Occipital lobe (tissue), 2 donors: Measurements from ENCODE around the gene CELF4. TPM values are rescaled to one million over a fixed set of nuclear protein-coding genes. Genes with fewer than 3 reads are reported as not detected.

Experiments
- DNase-seq: peaks from one replicate; lab custom pipeline; 2025; lab: John Stamatoyannopoulos, UW
- total RNA-seq: library from RNA; depleted of rRNA; stranded (reverse); fragments of >200 nt; gene quantifications from one replicate; pipeline ENCODE4 v1.2.3, GENCODE V29; 2014

The CELF4 gene
- total RNA-seq, 1 donor from 2014 or later = 60.7 TPM

DNA sequence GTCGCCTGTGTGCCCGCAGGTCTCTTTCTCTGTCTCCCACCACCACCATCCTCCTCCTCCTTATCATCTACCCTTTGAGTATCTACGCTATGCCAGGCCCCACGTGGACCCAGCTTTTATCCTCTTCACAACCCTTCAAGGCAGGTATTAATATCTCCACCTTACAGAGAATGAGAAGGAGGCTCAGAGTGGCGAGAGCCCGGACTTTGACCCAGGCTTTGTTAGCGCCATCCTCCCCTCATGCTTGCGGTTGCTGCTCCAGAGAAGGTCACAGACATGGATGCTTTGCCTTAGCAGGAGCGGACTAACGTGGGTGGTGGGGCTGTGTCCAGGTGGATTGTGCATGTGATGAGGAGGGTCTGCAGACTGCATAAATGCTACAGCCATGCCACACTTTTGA lies 119.8 kb downstream of the CELF4 start:
- DNase-seq = no peak

DNA sequence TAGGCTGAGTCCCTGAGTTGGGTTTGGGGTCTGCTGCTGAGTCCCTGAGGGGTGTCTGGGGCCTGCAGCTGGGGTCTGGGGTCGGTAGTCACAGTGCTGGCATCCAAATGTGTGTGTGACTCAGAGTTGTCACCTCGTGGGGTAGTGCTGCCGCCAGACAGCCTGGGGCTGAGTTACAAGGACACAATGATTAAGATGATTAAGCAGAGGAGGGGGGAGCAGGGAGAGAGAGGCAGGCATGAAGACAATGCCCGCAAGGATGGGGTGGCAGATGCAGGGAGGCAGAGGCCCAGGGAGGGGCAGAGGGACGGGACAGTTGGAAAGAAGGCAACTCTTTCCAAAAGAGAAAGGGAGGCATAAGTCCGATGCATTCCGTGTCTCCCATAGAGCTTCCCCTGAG lies 120.2 kb downstream of the CELF4 start:
- no peak for DNase-seq

DNA sequence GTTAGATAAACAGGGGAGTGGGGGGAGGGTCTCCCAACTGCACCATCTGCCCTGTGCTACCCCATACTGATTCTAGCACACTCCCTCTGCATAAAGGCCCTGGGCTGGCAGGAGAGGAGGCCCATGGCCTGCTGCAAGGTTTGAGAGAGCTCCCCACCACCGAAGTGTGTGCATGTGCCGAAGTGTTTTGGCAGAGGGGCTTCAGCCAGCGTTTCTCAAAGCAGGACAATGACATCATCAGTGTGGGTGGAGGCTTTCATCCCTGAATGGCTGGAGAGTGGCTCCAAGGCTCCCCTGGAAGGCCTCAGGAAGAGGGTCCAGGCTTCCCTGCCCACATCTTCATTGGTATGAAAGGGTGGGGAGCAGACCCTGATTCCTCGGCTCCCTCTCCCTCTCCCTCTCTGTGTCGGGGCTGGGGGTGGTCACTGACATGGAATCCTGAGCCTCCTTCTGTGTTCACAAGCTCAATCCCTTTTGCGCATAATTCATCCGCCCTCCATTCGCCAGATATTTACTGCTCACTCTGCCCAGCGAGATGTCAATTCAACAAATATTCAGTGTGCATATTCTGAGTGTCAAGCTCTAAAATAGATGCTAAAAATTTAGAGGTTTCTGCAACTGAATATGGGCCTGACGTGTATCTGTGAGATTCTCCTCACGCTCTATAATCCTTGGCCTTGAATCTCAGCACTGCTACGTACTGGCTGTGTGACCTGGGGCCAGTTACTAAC lies 122.1 kb downstream of the CELF4 start:
- no peak for DNase-seq

DNA sequence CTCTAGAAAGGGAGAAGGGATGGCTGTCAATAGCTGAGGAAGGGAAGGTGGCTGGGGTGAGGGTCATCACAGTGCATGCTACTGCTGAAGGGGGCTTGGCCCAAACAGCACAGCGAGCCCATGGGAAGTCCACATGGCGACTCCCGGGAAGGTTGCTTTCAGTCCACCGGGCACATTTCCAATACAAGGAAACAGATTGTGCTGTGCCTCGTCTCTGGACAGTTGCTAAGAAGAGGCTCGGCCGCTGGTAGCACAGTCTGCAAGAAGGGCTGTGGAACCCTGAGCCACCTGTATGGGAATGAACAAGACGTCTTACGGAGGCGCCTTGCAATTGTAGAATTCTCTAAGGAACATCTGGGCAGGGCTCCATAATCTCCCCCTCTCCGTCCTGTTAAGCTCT lies 123.1 kb downstream of the CELF4 start:
- DNase-seq = no peak

DNA sequence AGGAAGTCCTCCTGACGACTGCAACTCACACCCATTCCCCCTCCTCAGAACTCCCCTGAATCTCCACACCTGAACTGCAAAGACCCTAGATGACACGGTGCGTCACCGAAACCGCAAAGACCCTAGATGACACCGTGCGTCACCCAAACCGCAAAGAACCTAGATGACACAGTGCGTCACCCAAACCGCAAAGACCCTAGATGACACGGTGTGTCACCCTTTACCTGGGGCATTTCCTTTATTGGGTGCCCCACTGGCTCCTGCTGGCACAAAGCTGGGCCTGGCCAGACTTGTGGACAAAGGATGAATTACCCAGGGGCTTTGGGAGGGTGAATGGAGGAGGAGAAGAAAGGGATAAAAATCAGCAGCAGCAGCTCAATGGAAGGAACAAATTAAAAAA lies 123.8 kb downstream of the CELF4 start:
- no peak for DNase-seq

DNA sequence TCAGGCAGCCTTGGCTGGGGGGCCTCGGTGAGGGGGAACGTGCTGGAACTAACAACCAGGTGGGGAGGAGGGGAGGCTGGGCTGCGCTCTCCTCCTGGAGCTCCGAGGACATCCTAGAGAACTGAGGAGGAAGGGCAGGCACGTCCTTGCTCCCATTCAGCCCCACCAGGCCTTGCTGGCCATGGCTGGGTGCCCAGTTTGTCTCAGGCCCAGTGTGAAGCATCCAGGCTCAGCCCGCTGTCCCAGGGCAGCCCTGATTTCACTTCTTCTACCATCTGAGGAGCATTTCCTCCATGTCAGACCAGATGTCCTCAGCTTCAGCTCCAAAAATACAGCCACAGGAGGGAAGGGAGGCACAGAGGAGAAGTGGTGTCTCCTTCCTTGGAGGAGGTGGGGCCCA lies 125.4 kb downstream of the CELF4 start:
- DNase-seq = no peak

DNA sequence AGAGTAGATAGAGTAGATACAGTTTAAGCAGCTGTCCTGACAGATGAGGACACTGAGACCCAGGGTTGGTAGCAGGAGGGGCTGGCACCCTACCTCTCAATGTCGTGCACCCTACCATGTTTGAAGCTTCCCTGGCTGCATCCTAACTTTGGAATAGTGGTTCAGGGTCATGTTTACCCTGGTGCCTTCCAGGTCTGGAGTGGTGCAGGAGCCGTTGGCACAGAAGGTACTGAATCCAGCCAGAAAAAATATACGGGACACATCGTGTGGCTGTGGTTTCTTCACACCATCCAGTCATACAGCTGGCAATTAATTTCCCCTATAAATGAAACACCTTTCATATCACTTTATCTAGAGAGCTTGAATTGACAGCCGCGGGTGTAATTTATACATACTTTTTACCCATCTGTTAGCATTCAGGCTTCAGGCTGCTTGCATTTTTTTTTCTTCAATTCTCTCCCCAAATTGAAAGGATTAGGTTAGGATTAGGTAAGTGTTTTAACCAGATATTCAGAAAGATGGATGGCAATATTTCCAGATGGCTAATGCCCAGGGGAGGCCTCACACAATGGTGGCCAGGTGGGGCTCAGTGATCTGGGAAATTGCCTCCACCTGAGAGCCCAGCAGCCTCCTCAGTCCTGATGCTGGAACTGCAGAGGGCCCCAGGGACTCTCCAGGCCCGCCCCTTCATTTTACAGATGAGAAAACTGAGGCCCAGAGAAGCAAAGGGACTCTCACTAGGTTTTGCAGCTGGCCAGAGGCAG lies 127.0 kb downstream of the CELF4 start:
- no peak for DNase-seq

DNA sequence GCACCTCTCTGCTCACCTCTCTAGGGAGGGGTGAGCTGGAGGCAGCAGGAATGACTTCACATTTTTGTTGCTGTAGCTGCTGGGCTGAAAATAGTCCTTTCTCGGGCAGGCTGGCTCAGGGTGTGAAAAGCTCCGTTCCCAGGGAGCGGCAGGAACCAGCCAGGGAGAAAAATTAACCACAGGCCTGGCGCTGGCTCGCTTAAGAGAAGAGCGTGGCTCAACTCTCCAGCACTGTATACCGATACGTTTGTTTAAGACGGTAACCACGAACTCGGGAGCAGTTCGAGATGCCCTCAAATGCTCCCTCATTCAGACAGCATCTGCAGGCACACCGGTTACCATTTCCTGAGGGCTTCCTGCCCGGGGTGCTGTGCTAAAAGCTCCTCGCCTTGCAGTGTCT lies 129.6 kb downstream of the CELF4 start:
- DNase-seq = peak; percentile 64

DNA sequence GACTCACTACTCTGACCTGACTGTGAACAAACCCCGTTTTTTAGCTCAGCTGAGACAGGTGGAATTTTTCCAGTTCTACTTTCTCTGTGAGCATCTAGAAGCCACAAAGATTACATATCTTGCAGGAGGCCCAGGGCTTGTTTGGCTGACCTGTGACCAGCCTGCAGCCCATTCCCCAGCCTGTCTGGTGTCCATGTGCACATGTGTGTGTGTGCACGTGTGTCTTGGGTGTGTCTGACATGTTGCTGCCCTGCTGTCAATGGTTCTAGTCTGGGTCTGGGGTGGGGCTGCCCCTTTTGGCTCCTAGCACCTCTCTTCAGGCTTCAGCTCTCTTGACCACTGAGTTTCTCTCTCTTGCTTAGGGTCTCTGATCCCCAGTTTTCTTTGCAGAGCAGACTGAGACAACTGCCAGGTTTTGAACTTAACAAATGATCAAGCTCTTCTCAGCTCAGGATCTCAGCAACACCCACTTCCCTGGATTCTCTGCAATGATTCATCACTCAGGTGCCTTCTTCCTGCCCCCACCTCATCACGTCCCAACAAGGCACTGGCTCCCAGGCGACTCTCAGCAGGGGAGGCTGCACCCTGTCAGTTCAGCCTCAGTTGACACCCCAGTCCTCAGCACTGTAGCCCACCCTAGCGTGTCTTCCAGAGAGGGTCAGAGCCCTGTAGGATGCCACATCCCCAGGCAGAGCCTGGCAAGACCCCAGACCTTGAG lies 130.3 kb downstream of the CELF4 start:
- peak; percentile 25 for DNase-seq

DNA sequence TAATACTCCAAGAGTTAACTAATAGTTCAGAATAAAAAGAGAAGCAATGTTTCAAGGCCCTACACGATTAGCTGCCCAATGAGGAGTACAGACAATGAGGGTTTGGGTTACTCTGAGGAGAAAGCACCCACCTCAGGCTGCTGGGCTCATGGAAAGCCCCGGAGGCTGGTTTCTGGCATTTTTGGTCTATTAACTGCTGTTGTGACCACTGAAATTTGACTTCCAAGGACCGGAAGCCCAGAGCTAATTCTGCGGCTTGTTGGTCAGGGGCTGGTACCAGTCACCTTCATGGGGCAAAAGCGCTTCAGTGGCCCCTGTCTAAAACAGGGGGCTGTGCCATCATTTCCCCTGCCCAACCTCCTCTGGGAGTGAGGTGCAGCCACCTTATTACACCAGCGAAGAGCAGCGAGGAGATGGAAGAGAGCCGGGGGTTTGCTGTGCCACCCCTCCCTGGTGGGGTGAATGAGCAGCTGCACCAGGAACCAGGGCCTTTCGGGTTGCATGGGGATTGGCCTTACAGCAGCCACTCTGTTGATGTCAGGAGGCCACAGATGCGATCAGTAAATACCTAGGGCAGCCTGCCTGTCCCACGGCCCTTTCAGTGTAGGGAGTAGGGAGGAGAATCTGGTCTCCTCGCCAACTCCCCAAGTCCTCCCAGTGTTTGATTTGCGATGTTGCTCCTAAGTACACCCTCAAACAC lies 131.3 kb downstream of the CELF4 start:
- no peak for DNase-seq

DNA sequence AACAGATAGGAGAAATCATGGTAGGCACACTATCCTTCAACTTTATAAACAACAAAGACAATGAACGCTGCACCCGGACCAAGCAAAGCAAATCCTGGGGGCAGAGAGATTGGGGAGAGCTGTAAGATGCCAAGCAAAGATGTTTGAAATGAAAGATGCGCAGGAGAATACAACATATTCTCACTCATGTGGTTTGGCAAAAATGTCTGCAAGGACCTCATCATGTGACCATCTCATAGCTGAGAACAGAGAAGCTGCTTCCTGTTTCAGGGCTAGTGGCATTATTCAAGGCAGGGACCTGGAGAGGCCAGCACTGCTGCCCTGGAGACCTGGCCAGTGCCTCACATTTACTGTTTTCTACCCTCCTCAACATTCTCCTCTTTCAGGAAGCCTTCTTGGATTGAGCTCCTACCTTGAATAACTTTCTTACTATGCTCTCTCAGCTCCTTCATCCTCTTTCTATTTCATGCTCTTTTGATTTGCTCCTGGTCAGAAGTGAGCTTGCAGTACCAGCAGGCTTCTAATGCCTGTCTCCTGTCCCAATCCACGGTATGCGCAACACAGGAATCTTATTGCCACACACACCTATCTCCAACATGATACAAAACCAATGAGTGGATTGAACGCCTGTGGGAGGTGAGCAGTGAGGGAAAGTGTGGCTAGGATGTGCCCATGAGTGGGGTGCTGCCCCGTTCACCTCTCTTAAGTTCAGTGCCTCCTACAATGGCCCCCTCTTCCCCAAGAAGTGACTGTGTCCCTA lies 133.0 kb downstream of the CELF4 start:
- no peak for DNase-seq

DNA sequence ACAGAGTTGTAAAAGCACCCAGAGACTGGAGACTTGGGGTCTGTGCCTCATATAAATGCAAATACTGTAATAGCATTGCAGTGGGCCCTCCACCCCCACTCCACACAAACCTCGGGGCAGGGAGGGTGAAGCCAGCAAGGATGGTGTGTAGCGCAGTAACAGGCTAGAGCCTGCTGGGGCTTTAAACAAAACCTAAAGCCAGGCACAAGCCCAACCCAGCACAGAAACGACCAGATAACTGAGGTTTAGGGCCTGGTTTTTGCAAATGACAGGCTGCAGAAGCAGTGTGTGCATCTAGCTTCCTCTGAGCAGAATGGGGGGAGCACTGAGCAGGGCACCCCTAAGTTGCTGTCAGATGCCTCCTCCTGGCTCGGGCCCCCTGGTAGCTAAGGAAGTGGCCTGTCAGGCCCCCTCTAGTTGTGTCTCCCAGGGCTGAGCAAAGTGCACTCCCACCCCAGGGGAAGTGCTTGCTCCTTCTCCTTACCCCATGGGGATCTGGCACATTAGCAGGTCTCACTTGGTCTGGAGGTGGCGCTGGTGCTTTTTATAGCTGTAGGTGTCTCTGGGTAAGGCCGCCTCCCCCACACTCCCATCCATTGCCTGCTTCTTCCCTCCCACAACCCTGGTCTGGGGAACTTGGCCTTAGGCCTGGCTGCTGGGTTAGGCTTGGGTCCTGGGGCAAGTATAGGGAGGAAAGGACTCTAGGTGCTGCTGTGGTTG lies 135.1 kb downstream of the CELF4 start:
- DNase-seq = no peak

DNA sequence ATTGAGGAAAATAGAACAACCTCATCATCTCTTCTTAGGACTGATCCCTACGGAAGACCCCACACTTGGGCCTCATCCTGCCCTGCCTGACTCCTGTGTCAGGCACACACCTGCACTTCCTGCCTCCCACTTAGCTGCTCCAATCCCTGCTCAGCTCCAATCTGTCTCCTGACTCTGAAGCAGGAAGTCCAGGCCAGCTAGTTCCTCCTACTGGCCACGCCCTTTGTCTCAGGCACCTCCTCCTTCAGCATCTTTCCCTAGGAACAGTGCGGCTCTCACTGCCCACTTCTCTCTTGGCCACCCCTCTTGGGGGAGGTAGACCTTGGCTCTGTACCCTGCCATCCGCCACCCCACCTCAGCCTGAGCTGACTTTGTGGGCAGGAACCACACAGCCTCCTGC lies 135.8 kb downstream of the CELF4 start:
- no peak for DNase-seq

DNA sequence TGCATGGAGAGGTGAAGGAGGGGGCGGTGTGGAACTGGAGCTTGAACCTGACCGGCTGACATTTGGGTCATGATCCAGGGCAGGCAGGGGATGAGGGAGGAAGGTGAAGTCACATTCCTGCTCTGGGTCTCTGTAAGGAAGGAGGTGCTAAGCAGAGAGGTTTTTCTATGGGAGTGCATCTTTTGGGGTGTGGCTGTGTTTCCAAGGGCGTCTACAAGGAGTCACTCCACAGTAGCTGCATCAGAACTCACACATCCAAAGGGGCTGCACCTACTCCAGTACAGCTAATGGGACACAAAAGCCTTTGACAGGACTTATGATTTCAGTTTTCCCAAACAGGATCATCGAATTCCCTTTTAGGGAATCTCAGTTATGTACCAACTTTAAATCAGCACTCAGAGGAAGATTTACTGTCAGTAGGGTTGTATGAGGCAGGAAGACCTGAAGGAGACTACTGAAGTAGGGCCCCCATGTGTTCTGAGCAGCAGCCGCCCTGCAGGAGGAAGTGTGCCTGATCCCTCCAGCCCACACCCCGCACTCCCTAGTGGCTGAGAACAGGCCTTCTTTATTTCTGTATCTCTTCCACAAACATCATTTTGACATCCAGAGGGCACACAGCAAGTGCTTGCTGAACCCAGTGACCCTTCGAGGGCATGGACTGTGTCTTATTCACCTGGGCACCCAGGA lies 137.2 kb downstream of the CELF4 start:
- DNase-seq = no peak

DNA sequence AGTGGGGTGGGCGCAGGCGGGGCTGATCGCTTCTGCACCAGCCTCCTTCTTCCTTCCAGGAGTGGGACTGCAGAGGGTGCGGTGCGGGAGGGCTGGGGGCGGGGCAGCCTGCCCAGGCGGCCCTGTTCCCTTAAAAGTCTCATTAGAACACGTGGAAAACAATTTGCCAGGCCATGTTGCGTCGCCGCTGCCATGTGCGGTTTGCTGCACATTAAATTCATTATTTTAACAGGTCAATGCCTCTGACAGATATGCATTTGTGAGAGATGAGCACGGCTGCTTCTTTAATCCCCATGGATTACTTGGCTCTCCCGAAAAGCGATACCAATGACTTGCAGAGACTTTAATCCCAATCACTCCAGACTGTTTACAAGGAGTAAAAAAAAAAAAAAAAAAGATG lies 139.0 kb downstream of the CELF4 start:
- no peak for DNase-seq

DNA sequence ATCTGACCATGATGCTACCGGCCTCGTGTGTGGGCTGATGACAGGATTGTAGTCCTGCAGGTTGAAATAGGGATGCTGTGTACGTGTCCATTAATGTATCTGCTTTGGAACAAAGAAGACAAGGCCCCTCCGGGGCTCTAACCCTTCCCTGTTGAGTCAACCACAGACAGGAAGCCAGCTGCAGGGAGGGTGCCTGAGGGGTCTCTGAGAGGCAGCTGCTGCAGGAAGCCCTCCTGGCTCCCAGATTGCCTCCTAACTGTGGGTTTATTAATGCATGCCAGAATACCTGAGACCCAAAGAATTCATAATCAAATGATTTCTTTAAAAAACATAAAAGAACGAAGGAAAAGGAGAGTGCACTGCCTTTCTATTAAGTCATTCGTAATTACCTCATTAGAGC lies 140.4 kb downstream of the CELF4 start:
- DNase-seq = no peak

DNA sequence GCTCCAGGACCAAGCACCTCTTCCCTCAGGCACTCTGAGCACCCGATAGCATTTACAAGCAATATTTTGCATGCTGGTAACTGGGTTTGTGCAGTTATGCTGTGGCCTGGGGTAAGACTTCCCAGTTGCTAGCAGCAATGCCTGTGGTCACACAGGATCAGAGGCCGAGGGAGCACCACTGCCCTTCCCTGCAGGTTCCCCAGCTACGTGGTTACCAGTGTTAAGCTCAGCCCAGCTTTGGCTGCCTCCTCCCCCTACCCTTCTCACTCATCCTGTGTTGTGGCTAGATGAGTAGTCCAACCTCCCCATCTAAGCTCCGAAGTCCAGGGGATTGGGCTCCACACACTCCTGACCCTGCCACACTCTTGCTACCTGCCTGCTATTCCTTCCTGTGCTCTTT lies 141.1 kb downstream of the CELF4 start:
- no peak for DNase-seq

DNA sequence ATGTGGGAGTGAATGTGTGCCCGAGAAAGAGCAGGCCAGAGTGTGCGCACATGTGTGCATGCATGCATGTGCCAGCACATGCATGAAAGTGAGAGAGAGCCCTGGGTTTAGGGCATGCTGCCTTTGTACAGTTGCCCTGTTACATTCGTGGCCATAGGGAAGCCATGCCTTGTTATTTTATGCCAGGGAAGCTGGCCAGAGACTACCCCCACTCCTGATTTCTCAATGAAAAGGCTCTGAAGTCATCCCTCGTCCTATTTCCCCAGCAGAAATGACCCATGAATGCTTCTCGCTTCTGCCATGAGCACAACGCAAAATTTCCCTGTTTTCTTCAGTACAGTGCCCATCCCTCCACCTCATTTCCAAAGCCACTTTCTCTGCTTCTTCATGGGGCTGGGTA lies 143.0 kb downstream of the CELF4 start:
- DNase-seq = no peak

DNA sequence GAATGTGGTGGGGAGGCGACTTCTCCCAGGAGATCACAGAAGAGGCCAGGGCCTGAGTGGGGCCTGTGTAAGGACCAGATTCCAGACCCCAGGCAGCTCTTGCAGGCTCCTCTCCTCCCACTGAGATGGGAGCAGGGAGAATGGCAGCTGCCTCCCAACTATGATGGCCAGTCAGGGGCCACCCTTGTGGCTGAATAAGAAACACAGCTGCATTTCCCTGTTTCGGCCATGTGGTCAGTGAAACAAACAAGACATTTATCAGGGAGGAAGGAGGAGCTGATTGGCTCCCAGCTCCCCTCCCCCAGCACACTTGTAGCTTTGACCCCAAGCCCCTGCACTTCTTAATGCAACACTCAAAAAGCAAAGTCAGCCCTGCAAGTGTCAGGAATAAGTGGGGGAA lies 143.5 kb downstream of the CELF4 start:
- DNase-seq = peak; percentile 8
